NB4 (cell line): ENCODE data around the gene ZIM2.

ENCODE experiments used
- CTCF ChIP-seq: IDR thresholded peaks from one replicate; pipeline ENCODE4 v1.5.1; 2012; ENCODE audit warnings: low read depth, low read length
- MYC ChIP-seq: IDR thresholded peaks from 2 replicates; pipeline ENCODE4 v1.6.1; 2011; ENCODE audit warnings: low read depth, low read length
- POLR2A ChIP-seq: IDR thresholded peaks from 2 replicates; pipeline ENCODE4 v1.6.1; 2011; ENCODE audit warnings: mild to moderate bottlenecking; ENCODE audit not compliant: insufficient read length; ENCODE audit errors: extremely low read depth
- TF ChIP-seq, protein P1 (sequence below): IDR thresholded peaks from 2 replicates; pipeline ENCODE4 v1.6.1; 2011; ENCODE audit warnings: low read depth, low read length

GRCh38 chr19:56839652-56840450, 675 bp downstream of the ZIM2 start:
- TF ChIP-seq POLR2A (no peak), CTCF (no peak), MYC (no peak)
- TF ChIP-seq, protein P1, sequence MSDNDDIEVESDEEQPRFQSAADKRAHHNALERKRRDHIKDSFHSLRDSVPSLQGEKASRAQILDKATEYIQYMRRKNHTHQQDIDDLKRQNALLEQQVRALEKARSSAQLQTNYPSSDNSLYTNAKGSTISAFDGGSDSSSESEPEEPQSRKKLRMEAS = no peak
